Measurements from ENCODE around the gene REM2.
"Not testable (repeated sequence)": the region's sequence is repeated elsewhere in the genome, so short reads cannot be mapped to it uniquely, and the experiment has no call there.

GRCh38 chr14:22914836-22915235 lies 31.8 kb downstream of the REM2 start:
- TF ChIP-seq POLR2A (IDR thresholded peaks at IDR 0.05), result not testable (repeated sequence)
- TF ChIP-seq, protein P1, sequence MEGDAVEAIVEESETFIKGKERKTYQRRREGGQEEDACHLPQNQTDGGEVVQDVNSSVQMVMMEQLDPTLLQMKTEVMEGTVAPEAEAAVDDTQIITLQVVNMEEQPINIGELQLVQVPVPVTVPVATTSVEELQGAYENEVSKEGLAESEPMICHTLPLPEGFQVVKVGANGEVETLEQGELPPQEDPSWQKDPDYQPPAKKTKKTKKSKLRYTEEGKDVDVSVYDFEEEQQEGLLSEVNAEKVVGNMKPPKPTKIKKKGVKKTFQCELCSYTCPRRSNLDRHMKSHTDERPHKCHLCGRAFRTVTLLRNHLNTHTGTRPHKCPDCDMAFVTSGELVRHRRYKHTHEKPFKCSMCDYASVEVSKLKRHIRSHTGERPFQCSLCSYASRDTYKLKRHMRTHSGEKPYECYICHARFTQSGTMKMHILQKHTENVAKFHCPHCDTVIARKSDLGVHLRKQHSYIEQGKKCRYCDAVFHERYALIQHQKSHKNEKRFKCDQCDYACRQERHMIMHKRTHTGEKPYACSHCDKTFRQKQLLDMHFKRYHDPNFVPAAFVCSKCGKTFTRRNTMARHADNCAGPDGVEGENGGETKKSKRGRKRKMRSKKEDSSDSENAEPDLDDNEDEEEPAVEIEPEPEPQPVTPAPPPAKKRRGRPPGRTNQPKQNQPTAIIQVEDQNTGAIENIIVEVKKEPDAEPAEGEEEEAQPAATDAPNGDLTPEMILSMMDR (IDR thresholded peaks at IDR 0.05), result not testable (repeated sequence)

Measured in Peyer's patch (tissue), 4 donors.